ENCODE measurements around the gene DNAJB1.

Gene DNAJB1

DNA sequence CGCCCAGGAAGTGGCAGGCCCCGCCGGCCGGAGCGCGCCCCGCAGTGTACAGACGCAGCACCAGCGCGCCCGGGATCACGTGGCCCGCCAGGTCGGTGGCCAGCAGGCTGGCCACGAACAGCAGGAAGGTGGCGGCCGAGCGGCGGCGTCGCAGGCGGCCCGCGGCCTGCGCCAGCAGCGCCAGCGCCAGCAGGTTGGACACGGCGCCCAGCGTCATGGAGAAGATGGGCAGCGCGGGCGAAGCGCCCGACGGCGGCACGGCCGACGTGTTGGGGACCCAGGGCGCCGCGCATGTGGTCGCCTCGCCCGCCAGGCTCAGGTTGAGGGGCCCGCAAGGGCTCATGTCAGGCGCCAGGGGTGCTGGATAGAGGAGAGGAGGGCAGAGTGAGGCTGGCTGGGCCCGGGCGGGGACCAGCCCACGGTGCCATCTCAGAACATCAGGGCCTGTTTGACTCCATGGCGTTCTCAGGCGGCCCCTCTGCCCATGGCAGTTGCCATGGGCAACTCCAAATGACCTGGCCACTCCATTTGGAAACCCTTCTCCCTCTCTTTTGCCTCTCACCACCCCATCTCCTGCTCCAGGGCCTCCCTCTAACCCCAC, 44.1 kb downstream of the DNAJB1 start:
- H3K27me3 ChIP-seq (ENCODE audit: control insufficient read depth in 1 of 2, insufficient read depth in 2 of 2, low read length in 2 of 2): peaks cover 10 to 43% of the 10 kb centered on the region in 2 donors
- peaks cover 27% of the 10 kb centered on the region for H3K36me3 ChIP-seq (ENCODE audit: insufficient read depth, low read length)
- H3K4me3 ChIP-seq (ENCODE audit: low read depth in 1 of 2, low read length in 2 of 2): no peak overlapping the region
- no peak overlapping the region for H3K27ac ChIP-seq (ENCODE audit: low read depth, low read length)
- H3K4me1 ChIP-seq (ENCODE audit: insufficient read depth, low read length): peaks cover 18% of the 10 kb centered on the region
- H3K9ac ChIP-seq (ENCODE audit: low read length): no peak overlapping the region
- no peaks in the 10 kb centered on the region for H3K9me3 ChIP-seq (ENCODE audit: low read length)

DNA sequence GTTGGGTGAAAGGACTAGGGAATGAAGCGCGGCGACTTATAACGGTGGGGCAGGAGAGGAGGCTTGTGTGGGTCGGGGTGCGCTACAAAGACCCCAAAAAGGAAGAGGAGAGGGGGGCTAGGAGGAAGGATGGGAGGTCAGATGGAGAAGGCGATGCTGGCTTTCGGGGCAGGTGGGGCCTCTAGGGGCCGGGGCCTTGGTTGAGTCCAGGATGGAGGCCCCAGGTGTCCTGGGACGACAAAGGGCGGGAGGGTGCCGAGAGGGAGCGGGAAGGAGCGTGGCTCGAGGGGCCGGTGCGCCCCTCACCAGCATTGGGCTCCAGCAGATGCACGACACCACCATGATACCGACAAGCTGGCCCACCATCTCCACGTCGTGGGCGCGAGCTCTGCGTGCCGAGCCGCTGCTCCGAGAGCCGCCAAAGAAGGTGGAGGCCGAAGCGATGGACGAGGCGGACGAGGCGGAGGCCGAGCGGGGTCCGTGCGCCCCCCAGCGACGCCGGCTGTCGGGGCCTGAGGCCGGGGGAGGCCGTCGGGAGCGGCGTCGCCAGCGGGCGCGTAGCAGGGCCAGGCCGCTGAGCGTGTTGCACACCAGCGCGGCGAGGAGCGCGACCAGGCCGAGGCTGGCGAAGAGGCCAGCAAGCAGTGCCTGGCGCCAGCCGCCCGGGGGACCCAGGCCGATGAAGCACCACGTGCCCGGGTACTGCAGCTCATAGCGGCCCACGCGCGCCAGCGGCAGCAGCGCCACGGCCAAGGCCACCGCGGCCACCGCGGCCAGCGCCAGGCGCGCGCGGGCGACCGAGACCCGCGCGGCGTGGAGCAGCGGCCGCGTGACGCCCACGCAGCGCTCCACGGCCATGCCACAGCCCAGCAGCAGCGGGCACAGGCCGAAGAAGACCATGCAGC, 44.9 kb downstream of the DNAJB1 start:
- no peak overlapping the region for H3K9ac ChIP-seq (ENCODE audit: low read length)

DNA sequence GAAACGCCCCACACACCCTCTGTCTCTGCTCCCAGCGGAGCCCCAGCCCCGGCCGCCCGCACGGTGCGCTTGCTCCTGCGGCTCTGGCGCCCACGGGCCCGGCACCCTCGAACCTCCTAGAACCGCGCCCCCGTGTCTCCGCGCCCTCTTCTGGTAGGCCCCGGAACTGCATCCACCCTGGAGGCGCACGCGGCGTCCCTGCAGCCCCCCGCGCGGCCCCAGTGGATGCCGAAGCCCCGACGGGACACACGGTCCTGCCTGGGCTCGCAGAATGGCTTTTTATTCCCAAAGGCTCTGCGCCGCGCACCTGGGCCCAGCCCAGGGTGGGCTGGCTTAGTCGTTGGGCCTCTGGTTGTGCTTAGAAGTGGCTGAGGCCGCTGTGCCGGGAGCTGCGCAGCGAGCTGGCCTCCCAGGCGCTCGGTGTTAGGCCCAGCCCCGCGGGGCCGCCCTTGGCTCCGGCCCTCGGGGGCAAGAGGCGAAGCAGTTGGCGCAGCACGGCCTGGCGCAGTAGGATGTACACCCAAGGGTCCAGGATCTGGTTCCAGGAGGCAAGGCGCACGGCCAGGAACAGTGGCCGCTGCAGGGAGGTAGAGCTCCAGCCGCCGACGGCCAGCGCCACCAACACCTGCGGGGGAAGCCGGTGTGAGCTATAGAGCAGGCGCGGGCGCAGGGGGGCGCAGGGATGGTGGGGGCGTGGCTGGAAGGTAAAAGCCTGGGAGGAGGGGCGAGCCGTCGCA, 45.8 kb downstream of the DNAJB1 start:
- Histone ChIP-seq H3K4me3 (ENCODE audit: low read depth in 1 of 2, low read length in 2 of 2) (no peak overlapping the region), H3K27me3 (ENCODE audit: control insufficient read depth in 1 of 2, insufficient read depth in 2 of 2, low read length in 2 of 2) (peaks cover 10 to 43% of the 10 kb centered on the region in 2 donors), H3K9me3 (ENCODE audit: low read length) (no peaks in the 10 kb centered on the region), H3K27ac (ENCODE audit: low read depth, low read length) (no peak overlapping the region), H3K36me3 (ENCODE audit: insufficient read depth, low read length) (peaks cover 33% of the 10 kb centered on the region), H3K9ac (ENCODE audit: low read length) (no peak overlapping the region), H3K4me1 (ENCODE audit: insufficient read depth, low read length) (peaks cover 18% of the 10 kb centered on the region)

More for the DNA sequence above, 44.9 kb downstream of the DNAJB1 start:
- Histone ChIP-seq H3K4me1 (ENCODE audit: insufficient read depth, low read length) (peaks cover 18% of the 10 kb centered on the region), H3K4me3 (ENCODE audit: low read depth in 1 of 2, low read length in 2 of 2) (no peak overlapping the region), H3K27ac (ENCODE audit: low read depth, low read length) (no peak overlapping the region), H3K36me3 (ENCODE audit: insufficient read depth, low read length) (peaks cover 33% of the 10 kb centered on the region), H3K9me3 (ENCODE audit: low read length) (no peaks in the 10 kb centered on the region), H3K27me3 (ENCODE audit: control insufficient read depth in 1 of 2, insufficient read depth in 2 of 2, low read length in 2 of 2) (peaks cover 10 to 43% of the 10 kb centered on the region in 2 donors)

DNA sequence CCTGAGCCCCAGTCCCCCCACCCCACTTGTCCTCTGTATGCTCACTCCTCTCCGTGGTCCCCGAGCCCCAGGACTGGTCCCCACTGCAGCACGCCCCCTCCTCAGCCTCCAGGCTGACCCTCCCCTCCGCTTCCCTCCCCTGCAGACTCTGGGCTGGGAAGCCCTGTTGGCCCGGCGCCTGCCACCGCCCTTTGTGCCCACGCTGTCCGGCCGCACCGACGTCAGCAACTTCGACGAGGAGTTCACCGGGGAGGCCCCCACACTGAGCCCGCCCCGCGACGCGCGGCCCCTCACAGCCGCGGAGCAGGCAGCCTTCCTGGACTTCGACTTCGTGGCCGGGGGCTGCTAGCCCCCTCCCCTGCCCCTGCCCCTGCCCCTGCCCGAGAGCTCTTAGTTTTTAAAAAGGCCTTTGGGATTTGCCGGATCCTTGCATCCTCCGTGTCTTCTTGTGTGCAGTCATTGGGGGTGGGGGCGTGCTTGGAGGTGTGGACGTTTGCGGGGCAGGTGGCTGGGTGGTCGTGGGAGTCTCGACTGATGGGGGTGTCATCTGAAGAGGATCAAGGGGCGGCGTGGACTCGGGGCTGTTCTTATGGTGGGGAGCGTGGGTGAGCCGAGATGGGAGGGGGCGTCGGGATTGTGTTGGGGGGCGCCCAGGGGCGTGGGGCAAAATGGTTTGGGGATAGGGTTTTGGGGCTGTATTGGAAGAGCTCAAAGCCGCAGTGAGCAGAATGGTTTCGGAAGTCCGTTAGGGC, 46.6 kb downstream of the DNAJB1 start:
- Histone ChIP-seq H3K27me3 (ENCODE audit: control insufficient read depth in 1 of 2, insufficient read depth in 2 of 2, low read length in 2 of 2) (peaks cover 10 to 43% of the 10 kb centered on the region in 2 donors), H3K4me3 (ENCODE audit: low read depth in 1 of 2, low read length in 2 of 2) (no peak overlapping the region), H3K4me1 (ENCODE audit: insufficient read depth, low read length) (peaks cover 18% of the 10 kb centered on the region), H3K9ac (ENCODE audit: low read length) (no peak overlapping the region), H3K36me3 (ENCODE audit: insufficient read depth, low read length) (peaks cover 38% of the 10 kb centered on the region), H3K27ac (ENCODE audit: low read depth, low read length) (no peak overlapping the region), H3K9me3 (ENCODE audit: low read length) (no peaks in the 10 kb centered on the region)

DNA sequence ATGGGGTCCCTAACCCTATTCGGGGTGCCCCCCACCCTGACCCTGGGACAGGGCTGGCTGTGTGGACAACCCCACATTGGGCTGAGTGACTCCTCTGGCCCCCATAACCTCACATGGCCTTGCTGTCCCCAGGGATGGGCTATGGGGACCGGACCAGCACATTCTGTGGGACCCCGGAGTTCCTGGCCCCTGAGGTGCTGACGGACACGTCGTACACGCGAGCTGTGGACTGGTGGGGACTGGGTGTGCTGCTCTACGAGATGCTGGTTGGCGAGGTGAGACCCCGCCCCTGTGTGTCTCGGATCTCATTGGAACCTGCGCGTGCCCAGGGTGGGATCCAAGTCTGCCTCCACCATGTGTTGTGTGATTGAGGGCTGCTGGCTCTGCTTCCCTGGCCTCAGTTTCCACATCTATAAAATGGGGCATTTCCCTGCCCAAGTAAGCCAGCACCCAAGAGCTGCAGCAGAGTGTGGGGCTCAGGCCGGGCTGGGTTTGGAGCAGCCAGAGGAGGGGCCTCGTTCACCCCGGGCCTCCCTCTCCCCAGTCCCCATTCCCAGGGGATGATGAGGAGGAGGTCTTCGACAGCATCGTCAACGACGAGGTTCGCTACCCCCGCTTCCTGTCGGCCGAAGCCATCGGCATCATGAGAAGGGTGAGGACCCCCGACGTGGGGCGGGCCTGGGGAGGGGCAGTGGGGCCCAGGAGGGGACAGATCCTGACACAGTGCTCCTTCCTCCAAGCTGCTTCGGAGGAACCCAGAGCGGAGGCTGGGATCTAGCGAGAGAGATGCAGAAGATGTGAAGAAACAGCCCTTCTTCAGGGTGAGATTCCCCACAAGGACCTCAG, 47.9 kb downstream of the DNAJB1 start:
- H3K27ac ChIP-seq (ENCODE audit: low read depth, low read length): no peak overlapping the region
- no peaks in the 10 kb centered on the region for H3K9me3 ChIP-seq (ENCODE audit: low read length)
- no peak overlapping the region for H3K9ac ChIP-seq (ENCODE audit: low read length)
- H3K4me3 ChIP-seq (ENCODE audit: low read depth in 1 of 2, low read length in 2 of 2): no peak overlapping the region
- peaks cover 10 to 37% of the 10 kb centered on the region in 2 donors for H3K27me3 ChIP-seq (ENCODE audit: control insufficient read depth in 1 of 2, insufficient read depth in 2 of 2, low read length in 2 of 2)
- peaks cover 45% of the 10 kb centered on the region for H3K36me3 ChIP-seq (ENCODE audit: insufficient read depth, low read length)
- H3K4me1 ChIP-seq (ENCODE audit: insufficient read depth, low read length): peaks cover 14% of the 10 kb centered on the region

DNA sequence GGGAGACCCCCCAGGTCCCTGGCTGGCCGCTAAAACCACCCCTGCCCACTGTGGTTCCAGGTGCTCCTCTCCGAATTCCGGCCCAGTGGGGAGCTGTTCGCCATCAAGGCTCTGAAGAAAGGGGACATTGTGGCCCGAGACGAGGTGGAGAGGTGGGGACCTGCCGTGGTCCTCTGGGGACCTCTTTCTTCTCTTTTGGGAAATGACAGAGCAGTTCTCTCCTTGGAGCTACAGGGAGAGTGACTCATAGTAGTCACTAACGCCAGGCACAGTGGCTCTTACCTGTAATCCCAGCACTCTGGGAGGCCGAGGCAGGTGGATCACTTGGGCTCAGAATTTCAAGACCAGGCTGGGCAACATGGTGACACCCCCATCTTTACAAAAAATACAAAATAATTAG, 50.4 kb downstream of the DNAJB1 start:
- H3K4me3 ChIP-seq (ENCODE audit: low read depth in 1 of 2, low read length in 2 of 2): no peak overlapping the region
- H3K27me3 ChIP-seq (ENCODE audit: control insufficient read depth in 1 of 2, insufficient read depth in 2 of 2, low read length in 2 of 2): peaks cover 6 to 16% of the 10 kb centered on the region in 2 donors
- H3K9ac ChIP-seq (ENCODE audit: low read length): no peak overlapping the region
- H3K36me3 ChIP-seq (ENCODE audit: insufficient read depth, low read length): peaks cover 65% of the 10 kb centered on the region
- H3K27ac ChIP-seq (ENCODE audit: low read depth, low read length): no peak overlapping the region
- no peaks in the 10 kb centered on the region for H3K9me3 ChIP-seq (ENCODE audit: low read length)
- peaks cover 8% of the 10 kb centered on the region for H3K4me1 ChIP-seq (ENCODE audit: insufficient read depth, low read length)

DNA sequence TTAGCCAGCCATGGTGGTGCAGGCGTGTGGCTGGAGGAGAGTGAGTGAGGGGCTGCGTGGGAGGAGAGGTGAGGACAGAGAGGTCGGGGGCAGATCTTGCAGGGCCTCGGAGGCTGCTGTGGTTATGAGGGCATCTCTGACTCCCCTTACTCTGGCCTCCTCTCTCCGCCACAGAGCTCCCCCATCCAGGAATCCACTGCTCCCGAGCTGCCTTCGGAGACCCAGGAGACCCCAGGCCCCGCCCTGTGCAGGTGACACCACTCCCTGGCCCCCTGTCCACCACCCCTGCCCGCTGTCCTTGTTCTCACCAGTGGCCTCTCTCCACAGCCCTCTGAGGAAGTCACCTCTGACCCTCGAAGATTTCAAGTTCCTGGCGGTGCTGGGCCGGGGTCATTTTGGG, 50.8 kb downstream of the DNAJB1 start:
- Histone ChIP-seq H3K4me3 (ENCODE audit: low read depth in 1 of 2, low read length in 2 of 2) (no peak overlapping the region), H3K4me1 (ENCODE audit: insufficient read depth, low read length) (peaks cover 5% of the 10 kb centered on the region), H3K27ac (ENCODE audit: low read depth, low read length) (no peak overlapping the region), H3K9me3 (ENCODE audit: low read length) (no peaks in the 10 kb centered on the region), H3K36me3 (ENCODE audit: insufficient read depth, low read length) (peaks cover 69% of the 10 kb centered on the region), H3K27me3 (ENCODE audit: control insufficient read depth in 1 of 2, insufficient read depth in 2 of 2, low read length in 2 of 2) (peaks cover 1 to 12% of the 10 kb centered on the region in 2 donors), H3K9ac (ENCODE audit: low read length) (no peak overlapping the region)
